Fibroblast of lung (primary cell): ENCODE data around the gene KLF3. TPM values are rescaled to one million over a fixed set of nuclear protein-coding genes. Genes with fewer than 3 reads are reported as not detected.
A peak's percentile ranks its signal among the peaks of the same experiment; 100 is the strongest.

Source experiments
- DNase-seq, 2 donors: peaks; one replicate each; pipeline versions ENCODE4 v3.0.0 to v3.0.0-alpha.2; 2010; ENCODE audit warnings: low read depth in 2 of 2
- H2AFZ ChIP-seq: 2 replicates; pipeline ENCODE4 v1.5.1; 2012; ENCODE audit warnings: low read length, control low read depth, inconsistent platforms
- H3K27ac ChIP-seq: 2 replicates; pipeline ENCODE4 v1.5.1; 2011; ENCODE audit warnings: low read length, control low read depth; ENCODE audit not compliant: insufficient read depth
- H3K27me3 ChIP-seq: 2 replicates; pipeline ENCODE4 v1.5.1; 2011; ENCODE audit warnings: mild to moderate bottlenecking, low read length; ENCODE audit not compliant: control insufficient read depth, insufficient read depth
- H3K36me3 ChIP-seq: 2 replicates; pipeline ENCODE4 v1.5.1; 2011; ENCODE audit warnings: low read length; ENCODE audit not compliant: control insufficient read depth, insufficient read depth
- H3K4me1 ChIP-seq: 2 replicates; pipeline ENCODE4 v1.5.1; 2011; ENCODE audit warnings: low read length; ENCODE audit not compliant: control insufficient read depth, insufficient read depth; ENCODE audit errors: extremely low read depth
- H3K4me2 ChIP-seq: 2 replicates; pipeline ENCODE4 v1.5.1; 2011; ENCODE audit warnings: low read length, control low read depth; ENCODE audit not compliant: insufficient read depth; ENCODE audit errors: extremely low read depth
- H3K4me3 ChIP-seq, 4 experiments: fragments of 200-600 bp in 1 of 4; sonication (generic) in 1 of 4; replicated peaks in 1 of 4; 2 replicates each; pipeline ENCODE4 v1.5.1; 2011 to 2016; ENCODE audit warnings: low read length in 4 of 4, low read depth in 3 of 4, mild to moderate bottlenecking in 3 of 4, control low read depth in 2 of 4, inconsistent platforms in 1 of 4, mixed read lengths in 1 of 4; ENCODE audit not compliant: insufficient read depth in 1 of 4; ENCODE audit errors: control extremely low read depth in 1 of 4
- H3K79me2 ChIP-seq: 2 replicates; pipeline ENCODE4 v1.5.1; 2012; ENCODE audit warnings: mild to moderate bottlenecking, low read length, inconsistent platforms; ENCODE audit not compliant: control insufficient read depth, insufficient read depth
- H3K9ac ChIP-seq: 2 replicates; pipeline ENCODE4 v1.5.1; 2011; ENCODE audit warnings: mild to moderate bottlenecking, low read length, control low read depth; ENCODE audit not compliant: insufficient read depth
- H3K9me3 ChIP-seq: 2 replicates; pipeline ENCODE4 v1.5.1; 2012; ENCODE audit warnings: low read depth, low read length; ENCODE audit not compliant: control insufficient read depth, insufficient read depth
- H4K20me1 ChIP-seq: 2 replicates; pipeline ENCODE4 v1.5.1; 2011; ENCODE audit warnings: low read length; ENCODE audit not compliant: control insufficient read depth, insufficient read depth; ENCODE audit errors: extremely low read depth
- CTCF ChIP-seq, 2 donors: IDR thresholded peaks in 1 of 2; conservative IDR thresholded peaks in 1 of 2; 1 replicate in 1 of 2; 2 replicates in 1 of 2; pipeline ENCODE4 v1.5.1; 2011 to 2012; ENCODE audit warnings: low read length in 2 of 2, control low read depth in 1 of 2, inconsistent platforms in 1 of 2, low read depth in 1 of 2, mild to moderate bottlenecking in 1 of 2
- EZH2 ChIP-seq: IDR thresholded peaks from 2 replicates; pipeline ENCODE4 v1.5.1; 2012; ENCODE audit warnings: low read length, control low read depth, mild to moderate bottlenecking; ENCODE audit errors: missing control alignments
- polyA plus RNA-seq, 2 donors: library from polyadenylated mRNA; depleted of rRNA in 1 of 2; stranded (reverse) in 1 of 2; unstranded in 1 of 2; fragments of >200 nt; gene quantifications; 2 replicates each; pipeline ENCODE4 v1.2.1, GENCODE V29; 2011 to 2012; ENCODE audit warnings: missing spikeins in 1 of 2
- total RNA-seq: library from RNA; depleted of rRNA; stranded (reverse); fragments of >200 nt; gene quantifications from 2 replicates; pipeline ENCODE4 v1.2.1, GENCODE V29; 2014

Gene KLF3
- total and polyA plus RNA-seq, 2 donors (not counting 1 experiment from before 2014, with no cell fraction given) = 12.4 to 18.9 TPM

GRCh38 chr4:38668203-38668971 is 4.4 kb downstream of the KLF3 start:
- peaks cover 23% of the 10 kb centered on the region for H3K4me1 ChIP-seq
- H3K27me3 ChIP-seq = no peaks in the 10 kb centered on the region
- DNase-seq = no peak
- no peak overlapping the region for H2AFZ ChIP-seq
- H3K9ac ChIP-seq = no peak overlapping the region
- no peak overlapping the region for H3K4me3 ChIP-seq
- peak overlapping the region; percentile 92 for H3K4me2 ChIP-seq
- TF ChIP-seq CTCF (conservative IDR thresholded peaks at IDR 0.05 in 1 of 2, IDR thresholded peaks at IDR 0.05 in 1 of 2; ENCODE audit: low read depth in 1 of 2, low read length in 2 of 2) (no peak), EZH2 (no peak)
- H3K27ac ChIP-seq = peak overlapping the region; percentile 90
- peaks cover 88% of the 10 kb centered on the region for H3K79me2 ChIP-seq
- H3K9me3 ChIP-seq = no peaks in the 10 kb centered on the region
- H4K20me1 ChIP-seq = no peaks in the 10 kb centered on the region
- no peaks in the 10 kb centered on the region for H3K36me3 ChIP-seq

- DNase-seq = peak in 1 of 2 donors; percentile 69
- Histone ChIP-seq H3K9me3 (no peaks in the 10 kb centered on the region), H2AFZ (no peak overlapping the region), H3K79me2 (peaks cover 92% of the 10 kb centered on the region), H3K4me3 (no peak overlapping the region), H3K36me3 (no peaks in the 10 kb centered on the region), H3K9ac (no peak overlapping the region), H3K27me3 (no peaks in the 10 kb centered on the region), H3K27ac (no peak overlapping the region), H4K20me1 (no peaks in the 10 kb centered on the region), H3K4me1 (peaks cover 28% of the 10 kb centered on the region), H3K4me2 (no peak overlapping the region)
- TF ChIP-seq EZH2 = no peak
- no peak for TF ChIP-seq CTCF (conservative IDR thresholded peaks at IDR 0.05 in 1 of 2, IDR thresholded peaks at IDR 0.05 in 1 of 2; ENCODE audit: low read depth in 1 of 2, low read length in 2 of 2)
Observed at GRCh38 chr4:38669208-38669607, 5.2 kb downstream of the KLF3 start.

GRCh38 chr4:38670109-38670901 is 6.3 kb downstream of the KLF3 start:
- no peaks in the 10 kb centered on the region for H3K27me3 ChIP-seq
- H3K4me1 ChIP-seq = peaks cover 36% of the 10 kb centered on the region
- peaks cover 91% of the 10 kb centered on the region for H3K79me2 ChIP-seq
- H3K9ac ChIP-seq = no peak overlapping the region
- H3K27ac ChIP-seq = no peak overlapping the region
- H3K9me3 ChIP-seq = no peaks in the 10 kb centered on the region
- no peaks in the 10 kb centered on the region for H3K36me3 ChIP-seq
- no peak for DNase-seq
- TF ChIP-seq CTCF (conservative IDR thresholded peaks at IDR 0.05 in 1 of 2, IDR thresholded peaks at IDR 0.05 in 1 of 2; ENCODE audit: low read depth in 1 of 2, low read length in 2 of 2) (no peak), EZH2 (no peak)
- H4K20me1 ChIP-seq = no peaks in the 10 kb centered on the region
- H2AFZ ChIP-seq = no peak overlapping the region
- no peak overlapping the region for H3K4me2 ChIP-seq
- H3K4me3 ChIP-seq = no peak overlapping the region
